OCI-LY1 (cell line): ENCODE results near the gene MINDY4.

Experiments
- H2AFZ ChIP-seq: fragments of 200-600 bp; sonication (generic), shearing (Covaris generic); 2 replicates; pipeline ENCODE4 v1.6.0; 2014; ENCODE audit warnings: antibody characterized with exemption, mild to moderate bottlenecking, low read length
- H3F3A ChIP-seq: fragments of 200-600 bp; sonication (generic), shearing (Covaris generic); 2 replicates; pipeline ENCODE4 v1.6.0; 2014; ENCODE audit warnings: mild to moderate bottlenecking, antibody characterized with exemption, low read length, moderate library complexity; ENCODE audit not compliant: insufficient read depth
- H3K27ac ChIP-seq: fragments of 200-600 bp; sonication (generic); 2 replicates; pipeline ENCODE4 v1.5.1; 2014; ENCODE audit warnings: low read length, mixed run types, mild to moderate bottlenecking, low read depth; ENCODE audit not compliant: poor library complexity, severe bottlenecking
- H3K27me3 ChIP-seq: fragments of 200-600 bp; sonication (generic); 2 replicates; pipeline ENCODE4 v1.6.0; 2014; ENCODE audit warnings: antibody characterized with exemption, mild to moderate bottlenecking, low read length, moderate library complexity; ENCODE audit not compliant: insufficient read depth
- H3K36me3 ChIP-seq: fragments of 200-600 bp; sonication (generic); 2 replicates; pipeline ENCODE4 v1.6.1; 2014; ENCODE audit warnings: mild to moderate bottlenecking, antibody characterized with exemption, low read length, moderate library complexity, mixed read lengths; ENCODE audit not compliant: insufficient read depth
- H3K4me1 ChIP-seq: fragments of 200-600 bp; sonication (generic); 2 replicates; pipeline ENCODE4 v1.5.1; 2014; ENCODE audit warnings: mild to moderate bottlenecking, low read length, moderate library complexity; ENCODE audit not compliant: insufficient read depth, severe bottlenecking
- H3K4me2 ChIP-seq: fragments of 200-600 bp; sonication (generic), shearing (Covaris generic); 2 replicates; pipeline ENCODE4 v1.6.1; 2014; ENCODE audit warnings: low read length
- H3K4me3 ChIP-seq: fragments of 200-600 bp; sonication (generic); 2 replicates; pipeline ENCODE4 v1.5.1; 2014; ENCODE audit warnings: low read length, low read depth, mild to moderate bottlenecking, mixed read lengths; ENCODE audit not compliant: poor library complexity, severe bottlenecking
- H3K79me2 ChIP-seq: fragments of 200-600 bp; shearing (Covaris generic); 2 replicates; pipeline ENCODE4 v1.6.1; 2016; ENCODE audit warnings: mixed run types, low read length, mixed read lengths; ENCODE audit not compliant: insufficient read depth
- H3K9ac ChIP-seq: fragments of 200-600 bp; sonication (generic), shearing (Covaris generic); 2 replicates; pipeline ENCODE4 v1.6.1; 2014; ENCODE audit warnings: mild to moderate bottlenecking, low read length, mixed read lengths
- H3K9me2 ChIP-seq: fragments of 200-600 bp; sonication (generic), shearing (Covaris generic); 2 replicates; pipeline ENCODE4 v1.6.1; 2014; ENCODE audit warnings: low read depth, mild to moderate bottlenecking, low read length, mixed read lengths
- H3K9me3 ChIP-seq: fragments of 200-600 bp; shearing (Covaris generic); 2 replicates; pipeline ENCODE4 v1.6.1; 2014; ENCODE audit warnings: low read length, mixed read lengths
- H4K20me1 ChIP-seq: fragments of 200-600 bp; sonication (generic), shearing (Covaris generic); 2 replicates; pipeline ENCODE4 v1.6.0; 2016; ENCODE audit warnings: mild to moderate bottlenecking, low read length; ENCODE audit not compliant: insufficient read depth
- CTCF ChIP-seq: fragments of 200-600 bp; sonication (generic), shearing (Covaris generic); IDR thresholded peaks from 2 replicates; pipeline ENCODE4 v1.5.1; 2017; ENCODE audit warnings: mild to moderate bottlenecking, antibody characterized with exemption, low read length, moderate library complexity, mixed read lengths
- EZH2 ChIP-seq: fragments of 200-600 bp; sonication (generic), shearing (Covaris generic); IDR thresholded peaks from 2 replicates; pipeline ENCODE4 v1.8.0; 2017; ENCODE audit warnings: borderline replicate concordance, mixed run types, mild to moderate bottlenecking, antibody characterized with exemption, low read length, moderate library complexity, mixed read lengths

The MINDY4 gene

GRCh38 chr7:30752484-30752883 is 18.7 kb upstream of the MINDY4 start:
- Histone ChIP-seq H3K9me2 (no peaks in the 10 kb centered on the region), H3K4me2 (no peak overlapping the region), H3K9ac (no peak overlapping the region), H3K36me3 (no peaks in the 10 kb centered on the region), H3K27ac (no peak overlapping the region), H3K27me3 (peaks cover 4% of the 10 kb centered on the region; the same call in 1 of the 2 replicates), H3K79me2 (no peaks in the 10 kb centered on the region), H4K20me1 (no peaks in the 10 kb centered on the region), H3K9me3 (no peaks in the 10 kb centered on the region), H3F3A (no peaks in the 10 kb centered on the region), H3K4me3 (no peak overlapping the region), H2AFZ (no peak overlapping the region), H3K4me1 (no peaks in the 10 kb centered on the region)
- TF ChIP-seq CTCF: no peak
- TF ChIP-seq EZH2: no peak

DNA sequence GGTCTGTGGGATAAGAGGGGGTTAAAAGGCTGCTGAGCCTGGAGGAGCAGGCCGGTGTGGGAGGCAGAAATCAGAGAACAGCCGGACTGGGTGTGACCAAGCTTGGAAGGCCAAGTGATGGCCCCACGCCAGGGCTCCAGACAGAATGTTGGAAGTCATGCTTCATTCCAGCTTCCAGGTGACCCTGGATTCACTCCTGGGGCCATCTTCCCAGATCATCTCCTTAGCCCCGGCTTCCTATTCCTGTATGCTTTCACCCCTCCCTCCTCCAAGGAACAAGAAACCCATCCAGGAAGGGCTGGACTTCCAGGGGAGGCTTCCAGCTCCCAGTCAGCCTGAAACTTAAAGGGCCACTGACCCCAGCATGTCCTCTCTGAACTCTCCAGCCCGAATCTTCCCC is 18.2 kb upstream of the MINDY4 start:
- Histone ChIP-seq H3K4me1 (no peaks in the 10 kb centered on the region), H3K27ac (no peak overlapping the region), H3K9ac (no peak overlapping the region), H3K36me3 (no peaks in the 10 kb centered on the region), H3K9me2 (no peaks in the 10 kb centered on the region), H3K4me2 (no peak overlapping the region), H4K20me1 (no peaks in the 10 kb centered on the region), H3K27me3 (peaks cover 4% of the 10 kb centered on the region; the same call in 1 of the 2 replicates), H3K79me2 (no peaks in the 10 kb centered on the region), H3K9me3 (no peaks in the 10 kb centered on the region), H2AFZ (no peak overlapping the region), H3F3A (no peaks in the 10 kb centered on the region), H3K4me3 (no peak overlapping the region)
- no peak for TF ChIP-seq CTCF
- no peak for TF ChIP-seq EZH2

DNA sequence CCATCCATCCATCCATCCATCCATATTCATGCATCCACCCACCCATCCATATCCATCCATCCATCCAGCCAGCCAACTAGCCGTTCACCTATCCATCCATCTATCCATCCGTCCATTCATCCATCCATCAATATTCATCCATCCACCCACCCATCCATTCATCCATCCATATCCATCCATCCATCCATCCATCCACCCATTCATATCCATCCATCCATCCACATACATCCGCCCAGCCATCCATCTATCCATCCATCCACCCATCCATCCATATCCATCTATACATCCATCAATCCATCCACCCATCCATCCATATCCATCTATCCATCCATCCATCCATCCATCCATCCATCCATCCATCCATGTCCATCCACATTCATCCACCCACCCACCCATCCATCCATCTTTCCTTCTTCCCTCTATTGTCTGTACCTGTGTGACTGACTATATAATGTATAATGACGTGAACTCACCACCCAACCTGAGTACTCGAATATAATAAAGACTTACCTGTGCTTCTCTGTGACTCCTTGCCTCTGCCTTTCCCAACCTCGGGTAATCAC is 16.8 kb upstream of the MINDY4 start:
- Histone ChIP-seq H3K4me1 (no peaks in the 10 kb centered on the region), H3K9ac (no peak overlapping the region), H3K27ac (no peak overlapping the region), H3K36me3 (no peaks in the 10 kb centered on the region), H2AFZ (no peak overlapping the region), H3K27me3 (peaks cover 4% of the 10 kb centered on the region; the same call in 1 of the 2 replicates), H4K20me1 (no peaks in the 10 kb centered on the region), H3F3A (no peaks in the 10 kb centered on the region), H3K4me2 (no peak overlapping the region), H3K79me2 (no peaks in the 10 kb centered on the region), H3K9me2 (no peaks in the 10 kb centered on the region), H3K9me3 (no peaks in the 10 kb centered on the region), H3K4me3 (no peak overlapping the region)
- TF ChIP-seq CTCF: no peak
- no peak for TF ChIP-seq EZH2
